Measurements from ENCODE around the gene MED1. TPM values are rescaled to one million over a fixed set of nuclear protein-coding genes. Genes with fewer than 3 reads are reported as not detected.
"Not testable (repeated sequence)": the region's sequence is repeated elsewhere in the genome, so short reads cannot be mapped to it uniquely, and the experiment has no call there.

MED1 gene, protein sequence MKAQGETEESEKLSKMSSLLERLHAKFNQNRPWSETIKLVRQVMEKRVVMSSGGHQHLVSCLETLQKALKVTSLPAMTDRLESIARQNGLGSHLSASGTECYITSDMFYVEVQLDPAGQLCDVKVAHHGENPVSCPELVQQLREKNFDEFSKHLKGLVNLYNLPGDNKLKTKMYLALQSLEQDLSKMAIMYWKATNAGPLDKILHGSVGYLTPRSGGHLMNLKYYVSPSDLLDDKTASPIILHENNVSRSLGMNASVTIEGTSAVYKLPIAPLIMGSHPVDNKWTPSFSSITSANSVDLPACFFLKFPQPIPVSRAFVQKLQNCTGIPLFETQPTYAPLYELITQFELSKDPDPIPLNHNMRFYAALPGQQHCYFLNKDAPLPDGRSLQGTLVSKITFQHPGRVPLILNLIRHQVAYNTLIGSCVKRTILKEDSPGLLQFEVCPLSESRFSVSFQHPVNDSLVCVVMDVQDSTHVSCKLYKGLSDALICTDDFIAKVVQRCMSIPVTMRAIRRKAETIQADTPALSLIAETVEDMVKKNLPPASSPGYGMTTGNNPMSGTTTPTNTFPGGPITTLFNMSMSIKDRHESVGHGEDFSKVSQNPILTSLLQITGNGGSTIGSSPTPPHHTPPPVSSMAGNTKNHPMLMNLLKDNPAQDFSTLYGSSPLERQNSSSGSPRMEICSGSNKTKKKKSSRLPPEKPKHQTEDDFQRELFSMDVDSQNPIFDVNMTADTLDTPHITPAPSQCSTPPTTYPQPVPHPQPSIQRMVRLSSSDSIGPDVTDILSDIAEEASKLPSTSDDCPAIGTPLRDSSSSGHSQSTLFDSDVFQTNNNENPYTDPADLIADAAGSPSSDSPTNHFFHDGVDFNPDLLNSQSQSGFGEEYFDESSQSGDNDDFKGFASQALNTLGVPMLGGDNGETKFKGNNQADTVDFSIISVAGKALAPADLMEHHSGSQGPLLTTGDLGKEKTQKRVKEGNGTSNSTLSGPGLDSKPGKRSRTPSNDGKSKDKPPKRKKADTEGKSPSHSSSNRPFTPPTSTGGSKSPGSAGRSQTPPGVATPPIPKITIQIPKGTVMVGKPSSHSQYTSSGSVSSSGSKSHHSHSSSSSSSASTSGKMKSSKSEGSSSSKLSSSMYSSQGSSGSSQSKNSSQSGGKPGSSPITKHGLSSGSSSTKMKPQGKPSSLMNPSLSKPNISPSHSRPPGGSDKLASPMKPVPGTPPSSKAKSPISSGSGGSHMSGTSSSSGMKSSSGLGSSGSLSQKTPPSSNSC (N-terminal part only)
- total RNA-seq (2012; rRNA removed): 18.8 and 21.8 TPM in 2 replicates

GRCh38 chr17:39450847-39451581 lies at the start of gene MED1:
Gene MED1 (minus strand): TSS chr17:39451263. CDS start chr17:39451062, 201 bp downstream.
- Histone ChIP-seq H3K27me3 (ENCODE audit: control insufficient read depth, insufficient read depth, low read length) (no peaks in the 10 kb centered on the region), H3K4me3 (ENCODE audit: low read length) (peak within 1 kb of the TSS; percentile 100)

GRCh38 chr17:39496921-39497320 lies 45.9 kb upstream of the MED1 start:
- not testable (repeated sequence) for H3K4me1 ChIP-seq (ENCODE audit: control insufficient read depth, insufficient read depth, low read length); H3K4me2 ChIP-seq (ENCODE audit: low read length); H3K27me3 ChIP-seq (ENCODE audit: control insufficient read depth, insufficient read depth, low read length); H3K4me3 ChIP-seq (ENCODE audit: low read length); H3K9me3 ChIP-seq (replicated peaks; ENCODE audit: low read length); H3K9ac ChIP-seq (ENCODE audit: low read depth, low read length)
- peaks cover 55% of the 10 kb centered on the region for H3K36me3 ChIP-seq (ENCODE audit: insufficient read depth, low read length)

More at GRCh38 chr17:39450847-39451581, at the start of gene MED1:
- Histone ChIP-seq H3K9ac (ENCODE audit: low read depth, low read length) (peak within 1 kb of the TSS; percentile 99), H3K4me1 (ENCODE audit: control insufficient read depth, insufficient read depth, low read length) (peaks cover 11% of the 10 kb centered on the region), H3K4me2 (ENCODE audit: low read length) (peak within 1 kb of the TSS; percentile 88), H3K36me3 (ENCODE audit: insufficient read depth, low read length) (peaks cover 15% of the 10 kb centered on the region), H3K9me3 (replicated peaks; ENCODE audit: low read length) (no peaks in the 10 kb centered on the region)

DNA sequence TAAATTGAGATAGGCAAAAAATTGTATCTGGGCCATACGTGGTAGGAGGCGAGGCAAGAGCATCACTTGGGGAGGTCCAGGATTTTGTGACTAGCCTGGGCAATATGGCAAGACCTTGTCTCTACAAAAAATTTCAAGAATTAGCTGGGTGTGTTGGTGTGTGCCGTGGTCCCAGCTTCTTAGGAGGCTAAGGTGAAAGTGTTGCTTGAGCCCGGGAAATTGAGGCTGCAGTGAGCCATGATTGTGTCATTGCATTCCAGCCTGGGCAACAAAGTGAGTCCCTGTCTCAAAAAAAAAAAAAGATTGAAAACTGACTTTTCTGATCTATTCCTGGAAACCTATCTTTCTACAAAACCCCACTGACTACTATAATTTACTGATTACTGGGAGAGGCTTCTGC lies 36.9 kb upstream of the MED1 start:
- Histone ChIP-seq H3K4me3 (ENCODE audit: low read length) (no peak overlapping the region), H3K36me3 (ENCODE audit: insufficient read depth, low read length) (peaks cover 18% of the 10 kb centered on the region), H3K4me2 (ENCODE audit: low read length) (no peak overlapping the region), H3K9ac (ENCODE audit: low read depth, low read length) (no peak overlapping the region), H3K9me3 (replicated peaks; ENCODE audit: low read length) (no peaks in the 10 kb centered on the region), H3K4me1 (ENCODE audit: control insufficient read depth, insufficient read depth, low read length) (peaks cover 20% of the 10 kb centered on the region), H3K27me3 (ENCODE audit: control insufficient read depth, insufficient read depth, low read length) (no peaks in the 10 kb centered on the region)

- H3K4me3 ChIP-seq (ENCODE audit: low read length): not testable (repeated sequence)
These were observed 36.4 kb upstream of the MED1 start for GRCh38 chr17:39487490-39487889.

GRCh38 chr17:39486242-39486641 lies 35.2 kb upstream of the MED1 start:
- Histone ChIP-seq H3K4me1 (ENCODE audit: control insufficient read depth, insufficient read depth, low read length) (peaks cover 20% of the 10 kb centered on the region), H3K36me3 (ENCODE audit: insufficient read depth, low read length) (peaks cover 17% of the 10 kb centered on the region), H3K27me3 (ENCODE audit: control insufficient read depth, insufficient read depth, low read length) (no peaks in the 10 kb centered on the region), H3K4me3 (ENCODE audit: low read length) (no peak overlapping the region), H3K4me2 (ENCODE audit: low read length) (no peak overlapping the region), H3K9ac (ENCODE audit: low read depth, low read length) (peak overlapping the region; percentile 12), H3K9me3 (replicated peaks; ENCODE audit: low read length) (no peaks in the 10 kb centered on the region)

More at GRCh38 chr17:39487490-39487889, 36.4 kb upstream of the MED1 start:
- H3K9ac ChIP-seq (ENCODE audit: low read depth, low read length); H3K27me3 ChIP-seq (ENCODE audit: control insufficient read depth, insufficient read depth, low read length); H3K4me2 ChIP-seq (ENCODE audit: low read length); H3K9me3 ChIP-seq (replicated peaks; ENCODE audit: low read length): not testable (repeated sequence)
- peaks cover 17% of the 10 kb centered on the region for H3K36me3 ChIP-seq (ENCODE audit: insufficient read depth, low read length)
- H3K4me1 ChIP-seq (ENCODE audit: control insufficient read depth, insufficient read depth, low read length): peaks cover 20% of the 10 kb centered on the region

GRCh38 chr17:39485555-39485954 lies 34.5 kb upstream of the MED1 start:
- H3K36me3 ChIP-seq (ENCODE audit: insufficient read depth, low read length): peaks cover 14% of the 10 kb centered on the region
- no peaks in the 10 kb centered on the region for H3K9me3 ChIP-seq (replicated peaks; ENCODE audit: low read length)
- H3K9ac ChIP-seq (ENCODE audit: low read depth, low read length): peak overlapping the region; percentile 12
- no peaks in the 10 kb centered on the region for H3K27me3 ChIP-seq (ENCODE audit: control insufficient read depth, insufficient read depth, low read length)
- H3K4me2 ChIP-seq (ENCODE audit: low read length): no peak overlapping the region
- no peak overlapping the region for H3K4me3 ChIP-seq (ENCODE audit: low read length)
- H3K4me1 ChIP-seq (ENCODE audit: control insufficient read depth, insufficient read depth, low read length): peaks cover 20% of the 10 kb centered on the region

DNA sequence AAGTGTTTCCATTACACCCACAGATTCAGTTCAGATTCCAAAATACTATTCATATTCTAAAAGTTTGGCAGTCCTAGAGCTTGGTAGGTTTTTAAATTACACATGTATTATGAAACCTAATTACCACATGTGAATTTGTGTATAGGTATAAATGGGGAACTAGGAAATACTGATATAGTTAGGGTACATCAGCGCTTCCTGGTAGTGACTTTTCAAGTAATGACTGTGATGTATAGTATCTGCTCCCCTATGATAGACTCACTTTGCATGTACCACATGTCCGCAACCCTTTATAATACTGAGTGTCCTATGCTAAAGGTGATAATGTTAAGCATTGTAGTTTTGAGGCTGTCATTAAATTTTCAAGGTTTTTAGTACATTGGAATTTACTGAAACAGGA lies 33.1 kb upstream of the MED1 start:
- Histone ChIP-seq H3K4me1 (ENCODE audit: control insufficient read depth, insufficient read depth, low read length) (peaks cover 20% of the 10 kb centered on the region), H3K9me3 (replicated peaks; ENCODE audit: low read length) (no peaks in the 10 kb centered on the region), H3K9ac (ENCODE audit: low read depth, low read length) (no peak overlapping the region), H3K36me3 (ENCODE audit: insufficient read depth, low read length) (peaks cover 22% of the 10 kb centered on the region), H3K4me3 (ENCODE audit: low read length) (no peak overlapping the region), H3K27me3 (ENCODE audit: control insufficient read depth, insufficient read depth, low read length) (no peaks in the 10 kb centered on the region), H3K4me2 (ENCODE audit: low read length) (no peak overlapping the region)

DNA sequence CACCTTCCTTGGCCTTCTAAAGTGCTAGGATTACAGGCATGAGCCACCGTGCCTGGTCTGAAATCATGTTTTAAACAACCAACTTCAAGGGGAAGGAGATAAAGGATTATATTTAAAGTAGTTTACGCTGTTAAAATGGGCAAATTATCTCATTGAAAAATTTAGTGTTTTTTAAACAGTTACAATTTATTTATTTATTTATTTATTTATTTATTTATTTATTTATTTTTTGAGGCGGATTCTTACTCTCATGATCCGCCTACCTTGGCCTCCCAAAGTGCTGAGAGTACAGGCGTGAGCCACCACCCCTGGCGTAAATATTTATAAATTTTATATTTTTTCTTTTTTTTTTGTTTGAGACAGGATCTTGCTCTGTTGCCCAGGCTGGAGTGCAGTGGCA lies 32.4 kb upstream of the MED1 start:
- Histone ChIP-seq H3K4me2 (ENCODE audit: low read length) (no peak overlapping the region), H3K9ac (ENCODE audit: low read depth, low read length) (no peak overlapping the region), H3K27me3 (ENCODE audit: control insufficient read depth, insufficient read depth, low read length) (no peaks in the 10 kb centered on the region), H3K9me3 (replicated peaks; ENCODE audit: low read length) (no peaks in the 10 kb centered on the region), H3K4me3 (ENCODE audit: low read length) (no peak overlapping the region), H3K36me3 (ENCODE audit: insufficient read depth, low read length) (peaks cover 24% of the 10 kb centered on the region), H3K4me1 (ENCODE audit: control insufficient read depth, insufficient read depth, low read length) (peaks cover 20% of the 10 kb centered on the region)

GRCh38 chr17:39479631-39480030 lies 28.6 kb upstream of the MED1 start:
- not testable (repeated sequence) for H3K4me3 ChIP-seq (ENCODE audit: low read length); H3K4me2 ChIP-seq (ENCODE audit: low read length); H3K9ac ChIP-seq (ENCODE audit: low read depth, low read length); H3K27me3 ChIP-seq (ENCODE audit: control insufficient read depth, insufficient read depth, low read length); H3K4me1 ChIP-seq (ENCODE audit: control insufficient read depth, insufficient read depth, low read length); H3K9me3 ChIP-seq (replicated peaks; ENCODE audit: low read length)
- H3K36me3 ChIP-seq (ENCODE audit: insufficient read depth, low read length): peaks cover 32% of the 10 kb centered on the region

- Histone ChIP-seq H3K9ac (ENCODE audit: low read depth, low read length) (no peak overlapping the region), H3K27me3 (ENCODE audit: control insufficient read depth, insufficient read depth, low read length) (no peaks in the 10 kb centered on the region), H3K36me3 (ENCODE audit: insufficient read depth, low read length) (peaks cover 31% of the 10 kb centered on the region), H3K4me3 (ENCODE audit: low read length) (no peak overlapping the region), H3K9me3 (replicated peaks; ENCODE audit: low read length) (no peaks in the 10 kb centered on the region), H3K4me1 (ENCODE audit: control insufficient read depth, insufficient read depth, low read length) (no peaks in the 10 kb centered on the region), H3K4me2 (ENCODE audit: low read length) (no peak overlapping the region)
These were observed 22.2 kb upstream of the MED1 start for GRCh38 chr17:39473310-39473709.
